ENCODE results near the gene DNAL1. TPM values are rescaled to one million over a fixed set of nuclear protein-coding genes. Genes with fewer than 3 reads are reported as not detected.

The DNAL1 gene
- total RNA-seq, 1 experiment from 2014 or later = 14.6 TPM

DNA sequence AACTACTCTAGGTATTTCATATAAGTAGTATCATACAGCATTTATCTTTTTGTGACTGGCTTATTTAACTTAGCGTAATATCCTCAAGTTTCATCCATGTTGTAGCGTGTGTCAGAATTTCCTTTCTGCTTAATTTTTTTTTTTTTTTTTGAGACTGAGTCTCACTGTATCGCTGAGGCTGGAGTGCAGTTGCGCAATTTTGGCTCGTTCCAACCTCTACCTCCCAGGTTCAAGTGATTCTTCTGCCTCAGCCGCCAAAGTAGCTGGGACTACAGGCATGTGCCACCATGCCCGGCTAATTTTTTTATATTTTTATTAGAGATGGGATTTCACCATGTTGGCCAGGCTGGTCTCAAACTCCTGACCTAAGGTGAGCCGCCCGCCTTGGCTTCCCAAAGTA is 40.5 kb downstream of the DNAL1 start:
- ChIA-PET RAD21 (ENCODE audit: low non-redundant PET in 1 of 2, low total read pairs in 2 of 2, uncharacterized antibody in 2 of 2, unreplicated experiment in 2 of 2) (no interaction called here), POLR2A (no interaction called here), CTCF (no interaction called here)
- Histone ChIP-seq H3K36me3 (ENCODE audit: control insufficient read depth in 1 of 2, insufficient read depth in 2 of 2, low read length in 2 of 2) (no peaks in the 10 kb centered on the region), H3K4me3 (replicated peaks in 1 of 2; ENCODE audit: low read depth in 1 of 2, low read length in 2 of 2) (no peak overlapping the region), H4K20me1 (ENCODE audit: insufficient read depth) (no peaks in the 10 kb centered on the region), H3K27ac (ENCODE audit: low read depth, low read length) (no peak overlapping the region), H3K9ac (ENCODE audit: low read length) (no peak overlapping the region), H3K4me1 (ENCODE audit: control insufficient read depth in 1 of 2, insufficient read depth in 2 of 2, low read length in 2 of 2) (no peaks in the 10 kb centered on the region), H3K9me2 (ENCODE audit: insufficient read depth) (no peaks in the 10 kb centered on the region), H3K4me2 (ENCODE audit: low read length) (no peak overlapping the region), H3K9me3 (ENCODE audit: control insufficient read depth in 1 of 2, insufficient read depth in 1 of 2, low read depth in 1 of 2, low read length in 2 of 2) (no peaks in the 10 kb centered on the region), H3K79me2 (ENCODE audit: insufficient read depth, low read length) (no peaks in the 10 kb centered on the region), H3K27me3 (ENCODE audit: insufficient read depth, low read length) (no peaks in the 10 kb centered on the region), H2AFZ (ENCODE audit: low read depth, low read length, poor library complexity, severe bottlenecking) (no peak overlapping the region)
- DNase-seq (ENCODE audit: low read depth, low spot score) = no peak
- no peak for ATAC-seq
- TF ChIP-seq, protein P1, sequence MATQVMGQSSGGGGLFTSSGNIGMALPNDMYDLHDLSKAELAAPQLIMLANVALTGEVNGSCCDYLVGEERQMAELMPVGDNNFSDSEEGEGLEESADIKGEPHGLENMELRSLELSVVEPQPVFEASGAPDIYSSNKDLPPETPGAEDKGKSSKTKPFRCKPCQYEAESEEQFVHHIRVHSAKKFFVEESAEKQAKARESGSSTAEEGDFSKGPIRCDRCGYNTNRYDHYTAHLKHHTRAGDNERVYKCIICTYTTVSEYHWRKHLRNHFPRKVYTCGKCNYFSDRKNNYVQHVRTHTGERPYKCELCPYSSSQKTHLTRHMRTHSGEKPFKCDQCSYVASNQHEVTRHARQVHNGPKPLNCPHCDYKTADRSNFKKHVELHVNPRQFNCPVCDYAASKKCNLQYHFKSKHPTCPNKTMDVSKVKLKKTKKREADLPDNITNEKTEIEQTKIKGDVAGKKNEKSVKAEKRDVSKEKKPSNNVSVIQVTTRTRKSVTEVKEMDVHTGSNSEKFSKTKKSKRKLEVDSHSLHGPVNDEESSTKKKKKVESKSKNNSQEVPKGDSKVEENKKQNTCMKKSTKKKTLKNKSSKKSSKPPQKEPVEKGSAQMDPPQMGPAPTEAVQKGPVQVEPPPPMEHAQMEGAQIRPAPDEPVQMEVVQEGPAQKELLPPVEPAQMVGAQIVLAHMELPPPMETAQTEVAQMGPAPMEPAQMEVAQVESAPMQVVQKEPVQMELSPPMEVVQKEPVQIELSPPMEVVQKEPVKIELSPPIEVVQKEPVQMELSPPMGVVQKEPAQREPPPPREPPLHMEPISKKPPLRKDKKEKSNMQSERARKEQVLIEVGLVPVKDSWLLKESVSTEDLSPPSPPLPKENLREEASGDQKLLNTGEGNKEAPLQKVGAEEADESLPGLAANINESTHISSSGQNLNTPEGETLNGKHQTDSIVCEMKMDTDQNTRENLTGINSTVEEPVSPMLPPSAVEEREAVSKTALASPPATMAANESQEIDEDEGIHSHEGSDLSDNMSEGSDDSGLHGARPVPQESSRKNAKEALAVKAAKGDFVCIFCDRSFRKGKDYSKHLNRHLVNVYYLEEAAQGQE (IDR thresholded peaks at IDR 0.05; ENCODE audit: low read depth) = no peak
- TF ChIP-seq EZH2phosphoT487 (IDR thresholded peaks at IDR 0.05; ENCODE audit: borderline replicate concordance) (no peak), YY1 (IDR thresholded peaks at IDR 0.05; ENCODE audit: extremely low read depth, insufficient replicate concordance, low read depth, low read length) (no peak), TCF7L2 (IDR thresholded peaks at IDR 0.05; ENCODE audit: borderline replicate concordance, extremely low read depth, insufficient read depth, insufficient read length) (no peak), SRF (IDR thresholded peaks at IDR 0.05; ENCODE audit: low read depth) (no peak), ELF1 (IDR thresholded peaks at IDR 0.05; ENCODE audit: borderline replicate concordance, low read depth) (no peak), POLR2AphosphoS5 (IDR thresholded peaks at IDR 0.05; ENCODE audit: low read depth, low read length) (no peak), EGR1 (IDR thresholded peaks at IDR 0.05; ENCODE audit: low read depth) (no peak)
- TF ChIP-seq, protein P2, sequence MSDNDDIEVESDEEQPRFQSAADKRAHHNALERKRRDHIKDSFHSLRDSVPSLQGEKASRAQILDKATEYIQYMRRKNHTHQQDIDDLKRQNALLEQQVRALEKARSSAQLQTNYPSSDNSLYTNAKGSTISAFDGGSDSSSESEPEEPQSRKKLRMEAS (IDR thresholded peaks at IDR 0.05) = no peak
- no TSS peak for BruUV-seq (replicated peaks)
- intact Hi-C loops (cut with micrococcal nuclease) = no loop called here
